Aorta (tissue), 5 donors: ENCODE measurements around the gene C14orf119. TPM values are rescaled to one million over a fixed set of nuclear protein-coding genes. Genes with fewer than 3 reads are reported as not detected.
"Not testable (repeated sequence)": the region's sequence is repeated elsewhere in the genome, so short reads cannot be mapped to it uniquely, and the experiment has no call there.

ENCODE experiments used
- ATAC-seq: fragments of 200-7000 bp; cut with Tn5 transposase; one replicate; pipeline ENCODE4 v1.9.1; 2022; ENCODE audit warnings: moderate library complexity; ENCODE audit not compliant: low FRiP score
- DNase-seq, 2 donors: peaks; one replicate each; pipeline ENCODE4 v3.0.0-alpha.2; 2020
- H3K27ac ChIP-seq, 2 donors: one replicate each; pipeline ENCODE4 v1.5.1; 2013; ENCODE audit warnings: low read length in 2 of 2, mild to moderate bottlenecking in 2 of 2, moderate library complexity in 2 of 2, control low read depth in 1 of 2, inconsistent platforms in 1 of 2, low read depth in 1 of 2
- H3K27me3 ChIP-seq, 2 donors: one replicate each; pipeline ENCODE4 v1.6.1; 2013; ENCODE audit warnings: control low read depth in 1 of 2, low read length in 1 of 2, mild to moderate bottlenecking in 1 of 2, moderate library complexity in 1 of 2; ENCODE audit not compliant: insufficient read depth in 2 of 2, control insufficient read depth in 1 of 2
- H3K36me3 ChIP-seq, 2 donors: one replicate each; pipeline ENCODE4 v1.6.1; 2013; ENCODE audit warnings: control low read depth in 1 of 2, low read length in 1 of 2, mild to moderate bottlenecking in 1 of 2; ENCODE audit not compliant: insufficient read depth in 2 of 2, control insufficient read depth in 1 of 2
- H3K4me1 ChIP-seq, 2 donors: one replicate each; pipeline ENCODE4 v1.6.1; 2013; ENCODE audit warnings: low read length in 2 of 2, control low read depth in 1 of 2, mild to moderate bottlenecking in 1 of 2, moderate library complexity in 1 of 2; ENCODE audit not compliant: insufficient read depth in 2 of 2, control insufficient read depth in 1 of 2
- H3K4me3 ChIP-seq, 2 donors: one replicate each; pipeline ENCODE4 v1.5.1; 2013; ENCODE audit warnings: low read length in 2 of 2, control low read depth in 1 of 2, mild to moderate bottlenecking in 1 of 2
- H3K9me3 ChIP-seq: one replicate; pipeline ENCODE4 v1.6.1; 2013; ENCODE audit warnings: mild to moderate bottlenecking, low read length; ENCODE audit not compliant: control insufficient read depth
- WGBS, 2 donors: extraction: QIAGEN DNeasy Blood & Tissue Kit; methylation state at CpG; one replicate each; pipeline ENCODE4 v1.1.7; 2013; 5-methylcytosine and 5-hydroxymethylcytosine counted together
- intact Hi-C, 2 donors: fragments of 100-400 bp; cut with DNase I; formaldehyde crosslinking; loops; one replicate each; pipeline versions ENCODE4 v1.14.2 to v1.15.0; 2022
- polyA plus RNA-seq, 2 donors: library from polyadenylated mRNA; stranded (reverse); fragments of 200-250 nt; gene quantifications; one replicate each; pipeline ENCODE4 v1.2.3, GENCODE V29; 2013
- total RNA-seq, 2 donors: library from RNA; stranded (reverse); fragmentation: NEBNext Ultra II Directional; extraction: Animal tissue kit (Norgen Biotek cat#: 25700); gene quantifications; one replicate each; pipeline ENCODE4 v1.2.1, GENCODE V29; 2021
- donor health status: healthy with polysubstance abuse.
- donor health status: Bipolar disorder and iron deficiency.
- donor health status: DM: no; HTN: no; CAD: no.
- donor health status: DM: no; HTN: no; CAD: no.
- donor health status: DM: yes; HTN: yes; CAD: no.

The C14orf119 gene
- total and polyA plus RNA-seq, 4 donors = 27.8 to 41.4 (median 34.9) TPM

- peak; percentile 19 to 21 for DNase-seq
- no peaks in the 10 kb centered on the region for H3K36me3 ChIP-seq
- H3K4me1 ChIP-seq = no peaks in the 10 kb centered on the region
- H3K4me3 ChIP-seq = no peak overlapping the region
- H3K27ac ChIP-seq = no peak overlapping the region
- H3K9me3 ChIP-seq = no peaks in the 10 kb centered on the region
- no peaks in the 10 kb centered on the region for H3K27me3 ChIP-seq
- intact Hi-C loops = no loop called here
- no peak for ATAC-seq
- 82 to 85% methylated on average over 2 of the region's 2 CpGs for WGBS, 2 donors
Observed at GRCh38 chr14:23102801-23103200, 7.5 kb downstream of the C14orf119 start.

- no peak for ATAC-seq
- no peak overlapping the region for H3K27ac ChIP-seq
- H3K36me3 ChIP-seq = no peaks in the 10 kb centered on the region
- no peak overlapping the region for H3K4me3 ChIP-seq
- WGBS, 2 donors = 83 to 84% methylated on average over 4 of the region's 4 CpGs
- DNase-seq = peak in 1 of 2 donors; percentile 27
- no peaks in the 10 kb centered on the region for H3K4me1 ChIP-seq
- intact Hi-C loops = no loop called here
- no peaks in the 10 kb centered on the region for H3K27me3 ChIP-seq
- H3K9me3 ChIP-seq = no peaks in the 10 kb centered on the region
Observed at GRCh38 chr14:23103581-23103980, 8.3 kb downstream of the C14orf119 start.

GRCh38 chr14:23104070-23104590, 8.8 kb downstream of the C14orf119 start:
- 78 to 85% methylated on average over 6 of the region's 6 CpGs for WGBS, 2 donors
- Histone ChIP-seq H3K27me3 (no peaks in the 10 kb centered on the region), H3K4me3 (no peak overlapping the region), H3K27ac (no peak overlapping the region), H3K9me3 (no peaks in the 10 kb centered on the region), H3K4me1 (no peaks in the 10 kb centered on the region), H3K36me3 (no peaks in the 10 kb centered on the region)
- ATAC-seq (no peak), DNase-seq (peak in 1 of 2 donors; percentile 5)
- intact Hi-C loops = no loop called here

GRCh38 chr14:23104591-23105347, 9.5 kb downstream of the C14orf119 start, which contains the start of gene CIROP:
TSS of gene CIROP (minus strand) at chr14:23104989. CDS start at chr14:23104920, 69 bp downstream.
- no peak within 1 kb of the TSS for H3K27ac ChIP-seq
- WGBS, 2 donors = 41 to 42% methylated on average over 11 of the region's 11 CpGs
- intact Hi-C loops = loop anchor here in 1 of 2 donors (5.0 kb wide), 1 partner anchor 37 kb away; no protein-coding TSS in a partner anchor
- no peaks in the 10 kb centered on the region for H3K4me1 ChIP-seq
- peak; percentile 12 to 24 for DNase-seq
- no peak within 1 kb of the TSS for H3K4me3 ChIP-seq
- no peaks in the 10 kb centered on the region for H3K9me3 ChIP-seq
- H3K27me3 ChIP-seq = no peaks in the 10 kb centered on the region
- no peaks in the 10 kb centered on the region for H3K36me3 ChIP-seq
- ATAC-seq = no peak

- intact Hi-C loops = loop anchor here in 1 of 2 donors (5.0 kb wide), 1 partner anchor 38 kb away; no protein-coding TSS in a partner anchor
- H3K27me3 ChIP-seq = no peaks in the 10 kb centered on the region
- H3K36me3 ChIP-seq = no peaks in the 10 kb centered on the region
- H3K4me1 ChIP-seq = no peaks in the 10 kb centered on the region
- DNase-seq (no peak), ATAC-seq (no peak)
- H3K9me3 ChIP-seq = no peaks in the 10 kb centered on the region
- WGBS, 2 donors = 90 to 92% methylated on average over 4 of the region's 4 CpGs
- H3K4me3 ChIP-seq = no peak overlapping the region
- H3K27ac ChIP-seq = no peak overlapping the region
Observed at GRCh38 chr14:23105348-23105824, 10.1 kb downstream of the C14orf119 start.

- H3K9me3 ChIP-seq = no peaks in the 10 kb centered on the region
- H3K27me3 ChIP-seq = no peaks in the 10 kb centered on the region
- no peaks in the 10 kb centered on the region for H3K4me1 ChIP-seq
- H3K27ac ChIP-seq = no peak overlapping the region
- DNase-seq (no peak), ATAC-seq (no peak)
- no peaks in the 10 kb centered on the region for H3K36me3 ChIP-seq
- no peak overlapping the region for H3K4me3 ChIP-seq
- intact Hi-C loops = loop anchor here in 1 of 2 donors (5.0 kb wide), 1 partner anchor 39 kb away; no protein-coding TSS in a partner anchor
Observed at GRCh38 chr14:23106747-23107045, 11.4 kb downstream of the C14orf119 start.

- not testable (repeated sequence) for H3K9me3 ChIP-seq, DNase-seq, ATAC-seq, H3K4me3 ChIP-seq, H3K36me3 ChIP-seq, H3K4me1 ChIP-seq, H3K27me3 ChIP-seq, H3K27ac ChIP-seq
- intact Hi-C loops = loop anchor here in 1 of 2 donors (5.0 kb wide), 1 partner anchor 40 kb away; no protein-coding TSS in a partner anchor
- WGBS, 2 donors = 80 to 98% methylated on average over 3 of the region's 5 CpGs
Observed at GRCh38 chr14:23107620-23108019, 12.3 kb downstream of the C14orf119 start.

GRCh38 chr14:23108169-23108568, 12.9 kb downstream of the C14orf119 start:
- not testable (repeated sequence) for H3K4me1 ChIP-seq, H3K4me3 ChIP-seq, H3K36me3 ChIP-seq, ATAC-seq, H3K27ac ChIP-seq, H3K9me3 ChIP-seq, H3K27me3 ChIP-seq
- DNase-seq = peak in 1 of 2 donors; percentile 38
- WGBS, 2 donors = 88 to 90% methylated on average over 24 of the region's 24 CpGs
- intact Hi-C loops = loop anchor here in 1 of 2 donors (5.0 kb wide), 1 partner anchor 41 kb away; no protein-coding TSS in a partner anchor

- ATAC-seq (no peak), DNase-seq (no peak)
- no peaks in the 10 kb centered on the region for H3K9me3 ChIP-seq
- no peaks in the 10 kb centered on the region for H3K27me3 ChIP-seq
- no peak overlapping the region for H3K27ac ChIP-seq
- H3K4me1 ChIP-seq = no peaks in the 10 kb centered on the region
- no peaks in the 10 kb centered on the region for H3K36me3 ChIP-seq
- H3K4me3 ChIP-seq = no peak overlapping the region
- intact Hi-C loops = loop anchor here in 1 of 2 donors (5.0 kb wide), 1 partner anchor 42 kb away; no protein-coding TSS in a partner anchor
- 80 to 82% methylated on average over 1 of the region's 1 CpG for WGBS, 2 donors
Observed at GRCh38 chr14:23109769-23110168, 14.5 kb downstream of the C14orf119 start.
